ENCODE data around the gene TWNK.

The TWNK gene

DNA sequence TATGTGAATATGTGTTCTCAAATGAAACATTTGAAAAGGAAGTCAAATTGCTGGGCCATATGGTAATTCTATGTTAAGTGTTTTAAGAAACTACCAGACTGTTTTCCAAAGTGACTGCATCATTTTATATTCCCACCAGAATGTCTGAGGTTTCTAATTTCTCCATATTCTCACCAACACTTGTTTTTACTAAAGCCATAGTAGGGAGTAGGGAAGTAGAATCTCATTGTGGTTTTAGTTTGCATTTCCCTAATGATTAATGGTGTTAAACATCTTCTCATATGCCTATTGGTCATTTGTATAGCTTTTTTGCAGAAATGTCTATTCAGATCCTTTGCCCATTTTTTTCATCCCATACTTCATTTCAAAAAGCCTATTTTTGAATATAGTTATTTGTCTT lies 27.1 kb upstream of the TWNK start:
- DNase-seq (ENCODE audit: low read depth), result no peak
- no peak overlapping the region for H3K4me3 ChIP-seq (ENCODE audit: low read length)
- TF ChIP-seq, protein P1, sequence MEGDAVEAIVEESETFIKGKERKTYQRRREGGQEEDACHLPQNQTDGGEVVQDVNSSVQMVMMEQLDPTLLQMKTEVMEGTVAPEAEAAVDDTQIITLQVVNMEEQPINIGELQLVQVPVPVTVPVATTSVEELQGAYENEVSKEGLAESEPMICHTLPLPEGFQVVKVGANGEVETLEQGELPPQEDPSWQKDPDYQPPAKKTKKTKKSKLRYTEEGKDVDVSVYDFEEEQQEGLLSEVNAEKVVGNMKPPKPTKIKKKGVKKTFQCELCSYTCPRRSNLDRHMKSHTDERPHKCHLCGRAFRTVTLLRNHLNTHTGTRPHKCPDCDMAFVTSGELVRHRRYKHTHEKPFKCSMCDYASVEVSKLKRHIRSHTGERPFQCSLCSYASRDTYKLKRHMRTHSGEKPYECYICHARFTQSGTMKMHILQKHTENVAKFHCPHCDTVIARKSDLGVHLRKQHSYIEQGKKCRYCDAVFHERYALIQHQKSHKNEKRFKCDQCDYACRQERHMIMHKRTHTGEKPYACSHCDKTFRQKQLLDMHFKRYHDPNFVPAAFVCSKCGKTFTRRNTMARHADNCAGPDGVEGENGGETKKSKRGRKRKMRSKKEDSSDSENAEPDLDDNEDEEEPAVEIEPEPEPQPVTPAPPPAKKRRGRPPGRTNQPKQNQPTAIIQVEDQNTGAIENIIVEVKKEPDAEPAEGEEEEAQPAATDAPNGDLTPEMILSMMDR (IDR thresholded peaks at IDR 0.05; ENCODE audit: insufficient read depth, low read depth, low read length, missing control alignments), result no peak

- no peak overlapping the region for H3K4me3 ChIP-seq (ENCODE audit: low read length)
- no peak for DNase-seq (ENCODE audit: low read depth)
- TF ChIP-seq, protein P1 (IDR thresholded peaks at IDR 0.05; ENCODE audit: insufficient read depth, low read depth, low read length, missing control alignments), result no peak
These were observed 24.8 kb upstream of the TWNK start for GRCh38 chr10:100962351-100963080.

DNA sequence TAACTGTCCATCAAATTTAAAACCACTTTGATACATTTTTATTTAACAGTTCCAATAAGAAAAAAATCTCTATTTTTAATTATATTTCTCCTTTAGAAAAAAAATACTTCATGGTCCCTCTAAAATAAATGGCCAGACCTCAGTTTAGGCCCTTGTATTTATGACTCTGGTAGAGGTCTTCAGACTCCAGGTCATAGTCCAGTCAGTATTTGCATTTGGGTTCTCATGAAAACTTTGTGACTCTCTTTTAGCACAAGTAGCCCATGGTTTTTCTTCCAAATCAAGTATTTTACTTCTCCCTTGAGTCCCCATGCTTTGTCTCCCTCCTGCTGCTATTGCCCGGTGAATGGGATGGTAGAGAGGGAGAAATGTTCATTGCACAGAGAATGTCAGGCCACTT lies 23.5 kb upstream of the TWNK start:
- no peak for DNase-seq (ENCODE audit: low read depth)
- H3K4me3 ChIP-seq (ENCODE audit: low read length), result no peak overlapping the region
- TF ChIP-seq, protein P1 (IDR thresholded peaks at IDR 0.05; ENCODE audit: insufficient read depth, low read depth, low read length, missing control alignments), result no peak

DNA sequence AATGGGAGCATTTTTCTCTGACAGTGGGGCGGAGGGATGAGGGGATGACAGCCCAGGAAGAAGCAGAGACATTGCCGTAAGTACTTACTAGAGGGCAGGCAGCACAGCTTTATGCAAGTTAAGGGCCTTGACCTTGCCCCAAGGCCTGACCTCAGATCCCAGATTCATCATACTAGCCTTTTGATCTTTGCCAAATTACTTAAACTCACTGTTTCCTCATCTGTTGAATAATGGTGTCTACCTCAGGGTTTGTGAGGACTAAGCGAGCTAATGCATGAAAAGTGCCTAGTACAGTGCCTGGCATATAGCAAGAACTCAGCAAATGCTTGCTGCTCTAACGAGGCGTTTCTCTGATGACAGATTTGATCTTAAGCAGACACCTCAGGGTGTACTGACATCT lies 21.5 kb upstream of the TWNK start:
- DNase-seq (ENCODE audit: low read depth), result no peak

GRCh38 chr10:100966887-100967286 lies 20.5 kb upstream of the TWNK start:
- TF ChIP-seq, protein P1 (IDR thresholded peaks at IDR 0.05; ENCODE audit: insufficient read depth, low read depth, low read length, missing control alignments), result no peak
- no peak overlapping the region for H3K4me3 ChIP-seq (ENCODE audit: low read length)
- DNase-seq (ENCODE audit: low read depth), result no peak

More for the DNA sequence above, 21.5 kb upstream of the TWNK start:
- TF ChIP-seq, protein P1 (IDR thresholded peaks at IDR 0.05; ENCODE audit: insufficient read depth, low read depth, low read length, missing control alignments), result no peak
- H3K4me3 ChIP-seq (ENCODE audit: low read length), result no peak overlapping the region

- DNase-seq (ENCODE audit: low read depth), result no peak
- TF ChIP-seq, protein P1 (IDR thresholded peaks at IDR 0.05; ENCODE audit: insufficient read depth, low read depth, low read length, missing control alignments), result no peak
- H3K4me3 ChIP-seq (ENCODE audit: low read length), result no peak overlapping the region
These were observed 20.0 kb upstream of the TWNK start for GRCh38 chr10:100967332-100967731.

Measured in epithelial cell of esophagus (primary cell).